HG03045 (cell line): ENCODE results near the gene OR10AG1.

ENCODE experiments used
- ATAC-seq: cut with Tn5 transposase; IDR thresholded peaks from one replicate; pipeline ENCODE4 v1.9.1; 2021; ENCODE audit warnings: mild to moderate bottlenecking, moderate library complexity; ENCODE audit not compliant: unreplicated experiment

OR10AG1 gene

GRCh38 chr11:55969845-55970244 is at the start of gene OR10AG1:
Gene OR10AG1 (minus strand): TSS chr11:55969945. CDS start chr11:55969907, 38 bp downstream.
- no peak for ATAC-seq

- ATAC-seq, result no peak
These were observed 44.1 kb upstream of the OR10AG1 start for GRCh38 chr11:56013805-56014204.

- ATAC-seq, result no peak
These were observed 41.0 kb upstream of the OR10AG1 start for GRCh38 chr11:56010716-56011115.

- ATAC-seq, result no peak
These were observed 24.8 kb upstream of the OR10AG1 start, which contains the start of gene OR5F1 for GRCh38 chr11:55994525-55994924. Gene OR5F1 (minus strand): TSS chr11:55994625. CDS start chr11:55994625, 0 bp downstream.

GRCh38 chr11:55970935-55971334 is 1.2 kb upstream of the OR10AG1 start:
- ATAC-seq, result no peak

- ATAC-seq, result no peak
These were observed 1.8 kb downstream of the OR10AG1 start for GRCh38 chr11:55967914-55968313.

GRCh38 chr11:55966391-55966790 is 3.4 kb downstream of the OR10AG1 start:
- ATAC-seq, result no peak

GRCh38 chr11:55956521-55956920 is 13.2 kb downstream of the OR10AG1 start:
- no peak for ATAC-seq

GRCh38 chr11:55949330-55949729 is 20.4 kb downstream of the OR10AG1 start:
- ATAC-seq, result no peak

- ATAC-seq, result no peak
These were observed 26.9 kb downstream of the OR10AG1 start for GRCh38 chr11:55942785-55943392.

- no peak for ATAC-seq
These were observed 33.4 kb downstream of the OR10AG1 start, which contains the start of gene OR5I1 for GRCh38 chr11:55936300-55936699. Gene OR5I1 (minus strand): TSS chr11:55936400. CDS start chr11:55936400, 0 bp downstream.

- no peak for ATAC-seq
These were observed 49.2 kb downstream of the OR10AG1 start for GRCh38 chr11:55920537-55920936.
